Dedifferentiated amniotic fluid mesenchymal stem cell (primary cell): Measurements from ENCODE around the gene LIMS2.

Experiments used
- DNase-seq: peaks from one replicate; pipeline ENCODE4 v3.0.0-alpha.2; 2016; ENCODE audit errors: extremely low spot score

Gene LIMS2

DNA sequence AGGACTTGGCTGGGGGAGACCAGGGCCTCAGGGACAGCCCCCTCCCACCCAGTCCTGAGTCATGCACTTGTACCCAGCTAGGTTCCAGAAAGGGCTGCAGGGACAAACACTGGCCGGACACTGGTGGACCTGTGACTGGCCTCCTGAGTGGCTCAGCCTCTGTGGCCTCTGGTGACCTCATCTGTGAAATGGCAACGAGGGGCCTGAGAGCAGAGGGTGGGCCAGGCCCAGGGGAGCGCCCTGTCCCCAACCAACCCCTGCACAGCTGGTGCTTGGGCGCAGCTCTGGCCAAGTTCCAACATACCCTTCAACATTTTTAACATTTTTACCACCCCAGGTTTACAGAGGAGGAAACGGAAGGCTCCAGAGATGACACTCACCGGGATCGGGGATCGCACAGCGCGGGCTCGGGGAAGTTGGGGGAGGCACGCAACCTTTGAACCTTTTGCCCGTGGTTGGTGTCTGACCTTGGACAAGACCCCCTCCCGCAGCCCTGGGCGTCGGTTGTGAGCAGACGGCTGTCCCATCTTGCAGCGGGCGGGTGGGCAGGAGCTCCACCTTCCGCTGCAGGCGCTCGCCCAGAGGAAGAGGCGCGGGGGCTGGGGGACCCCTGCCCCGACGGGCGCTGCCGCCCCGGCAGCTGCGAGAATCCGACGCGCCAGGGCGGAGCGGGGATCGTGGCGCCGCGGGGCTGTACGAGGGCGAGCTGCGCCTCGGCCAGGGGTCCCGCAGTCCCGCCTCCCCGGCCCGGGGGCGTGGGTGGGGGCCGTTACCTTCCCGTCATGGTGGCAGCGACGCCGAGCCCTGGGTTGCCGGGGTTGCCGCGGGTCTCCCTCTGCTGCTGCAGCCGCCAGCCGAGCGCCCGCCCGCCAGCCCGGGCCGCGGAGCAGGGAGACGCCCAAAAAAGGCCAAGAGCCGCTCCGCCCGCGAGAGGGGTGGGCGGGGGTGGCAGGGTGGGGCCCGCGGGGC lies 805 bp downstream of the LIMS2 start:
- DNase-seq: no peak

- no peak for DNase-seq
These were observed 1.9 kb downstream of the LIMS2 start for GRCh38 chr2:127673291-127674069.

DNA sequence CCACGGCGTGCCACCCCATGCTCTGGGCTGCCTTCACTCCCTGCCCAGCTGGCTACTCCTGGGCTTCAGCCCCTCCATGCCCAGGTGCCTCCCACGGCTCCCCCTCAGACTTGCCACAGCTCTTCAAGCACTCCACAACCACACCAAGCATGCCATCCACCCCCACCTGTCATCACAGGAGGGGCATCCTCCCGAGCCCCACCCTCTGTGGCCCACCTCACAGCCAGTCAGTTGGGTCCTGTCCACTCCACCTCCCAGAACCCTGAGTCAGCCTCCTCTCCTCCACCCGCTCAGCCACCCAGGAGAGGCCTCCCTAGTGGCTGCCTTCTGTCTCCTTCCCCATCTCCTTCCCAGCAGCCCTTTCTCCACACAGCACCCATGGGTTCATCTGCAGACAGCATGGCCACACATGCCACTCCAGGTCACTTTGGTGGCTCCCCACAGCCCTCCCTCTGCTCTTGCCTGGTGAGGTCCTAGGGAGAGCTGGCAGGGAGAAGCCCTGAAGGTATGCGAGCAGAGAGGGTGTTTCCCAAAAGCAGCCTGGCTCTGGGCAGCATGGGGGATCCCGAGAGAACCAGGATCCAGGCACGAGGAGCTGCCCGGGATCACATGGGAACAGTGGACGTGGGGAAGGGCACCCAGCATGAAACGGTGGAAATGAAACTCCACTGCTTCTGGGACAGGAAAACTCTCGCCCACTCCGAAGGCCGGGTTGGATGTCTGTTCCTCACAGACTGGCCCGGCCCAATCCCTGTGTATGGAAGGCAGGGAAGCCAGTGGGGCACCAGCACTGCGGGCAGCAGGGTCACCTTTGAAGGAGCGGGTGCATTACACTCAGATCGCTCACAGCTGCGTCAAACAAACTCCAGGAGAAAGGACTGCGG lies 2.7 kb downstream of the LIMS2 start:
- DNase-seq: no peak

DNA sequence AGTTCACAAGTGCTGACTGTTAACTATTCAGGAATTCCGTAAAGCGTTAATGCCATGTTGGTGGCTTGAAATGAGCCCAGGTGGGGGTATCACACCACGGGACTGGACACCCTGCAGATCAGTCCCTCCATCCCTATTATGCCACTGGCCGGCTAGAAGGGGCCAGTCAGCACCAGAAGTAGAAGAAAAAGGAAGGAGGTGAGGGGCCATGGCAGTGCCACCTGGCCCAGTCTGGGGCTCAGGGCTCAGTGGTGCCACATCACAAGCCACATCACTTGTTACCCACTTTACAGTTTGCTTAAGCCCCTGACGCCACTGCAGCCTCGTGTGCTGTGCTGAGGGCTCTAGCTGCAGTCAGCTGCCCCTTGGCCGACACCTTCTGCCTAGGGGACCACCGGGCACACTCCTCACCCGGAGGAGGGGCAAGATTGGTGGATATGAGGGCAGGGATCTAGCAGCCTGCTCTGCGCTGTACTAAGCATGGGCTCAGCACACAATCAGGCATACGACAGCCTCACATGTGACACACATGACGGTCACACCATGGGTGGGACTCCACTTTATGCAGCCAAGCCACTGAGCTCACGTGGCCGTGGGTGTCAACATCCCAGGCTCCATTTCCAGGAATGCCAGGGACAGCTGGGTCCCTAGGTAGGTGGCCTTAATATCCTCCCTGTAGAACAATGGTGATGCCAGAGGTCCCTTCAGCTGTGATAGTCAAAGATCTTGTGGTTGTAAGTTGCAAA lies 3.6 kb downstream of the LIMS2 start:
- DNase-seq: no peak

DNA sequence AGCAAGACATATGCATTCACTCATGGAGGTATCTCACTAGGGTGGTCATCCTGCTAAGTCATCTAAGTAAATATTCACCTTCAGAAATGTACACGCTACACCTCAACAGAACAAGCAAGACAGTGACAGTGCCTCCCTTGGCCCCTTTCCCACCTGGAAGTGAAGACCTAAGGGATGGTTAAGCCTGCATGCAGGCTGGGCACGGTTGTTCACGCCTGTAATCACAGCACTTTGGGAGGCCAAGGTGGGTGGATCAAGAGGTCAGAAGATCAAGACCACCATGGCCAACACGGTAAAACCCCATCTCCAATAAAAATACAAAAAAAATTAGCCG lies 4.4 kb downstream of the LIMS2 start:
- DNase-seq: no peak

- DNase-seq: no peak
These were observed 5.0 kb downstream of the LIMS2 start for GRCh38 chr2:127670055-127670956.

DNA sequence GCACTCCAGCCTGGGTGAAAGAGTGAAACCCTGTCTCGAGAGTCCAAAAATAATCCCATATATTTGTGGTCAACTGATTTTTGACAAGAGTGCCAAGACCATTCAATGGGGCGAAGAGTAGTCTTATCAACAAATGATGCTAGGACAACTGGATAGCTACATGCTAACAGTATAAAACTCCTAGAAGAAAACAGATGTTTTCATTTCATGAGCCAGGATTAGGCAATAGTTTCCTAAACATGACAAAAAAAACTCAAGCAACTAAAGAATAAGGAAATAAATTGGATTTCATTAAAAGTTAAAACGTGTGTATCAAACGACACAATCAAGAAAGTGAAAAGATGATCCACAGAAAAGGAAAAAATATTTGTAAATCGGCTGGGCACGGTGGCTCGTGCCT lies 6.3 kb downstream of the LIMS2 start:
- DNase-seq: no peak

DNA sequence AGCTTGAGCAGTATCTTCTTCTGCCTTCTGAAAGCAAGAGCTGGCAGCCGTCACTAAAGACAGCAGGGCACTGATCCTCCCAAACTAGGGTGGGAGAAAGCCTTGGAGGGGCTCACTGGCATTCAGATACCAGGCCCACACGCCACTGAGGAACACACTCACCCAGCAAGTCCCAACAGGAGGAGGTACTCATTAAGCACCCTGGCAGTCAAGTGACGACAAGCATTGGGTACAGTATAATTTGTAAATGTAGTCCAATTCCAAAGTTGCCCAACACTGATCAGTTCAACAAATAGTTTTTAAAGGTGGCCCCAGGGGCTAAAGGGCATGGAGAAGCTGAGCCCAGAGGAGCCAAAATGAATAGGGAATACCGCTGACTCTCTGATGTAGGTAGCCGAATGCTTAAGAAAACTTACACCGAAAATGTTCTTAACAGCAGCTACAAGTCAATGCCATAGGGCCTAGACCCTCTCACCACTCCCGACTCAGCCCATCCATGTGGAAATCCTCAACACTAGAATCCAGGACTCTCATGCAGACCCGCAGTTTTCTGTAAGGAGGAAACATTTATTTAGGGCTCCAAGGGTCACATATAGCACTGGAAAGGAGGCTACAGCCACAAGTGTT lies 9.9 kb downstream of the LIMS2 start:
- DNase-seq: no peak

DNA sequence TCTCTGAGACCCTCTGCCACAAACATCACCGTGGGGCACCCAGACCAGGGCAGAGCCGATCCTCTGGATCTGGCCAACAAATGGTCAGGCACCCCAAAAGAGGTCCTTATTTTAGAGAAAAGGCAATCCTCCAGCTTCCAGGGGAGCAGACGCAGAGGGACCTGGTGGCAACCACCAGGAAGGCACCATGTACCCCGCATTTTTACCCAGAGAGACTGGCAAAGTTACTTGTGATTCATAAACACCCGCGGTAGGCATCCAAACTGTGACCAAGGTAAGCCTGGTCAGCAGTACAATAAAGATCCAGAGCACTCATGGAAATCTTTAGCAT lies 10.5 kb downstream of the LIMS2 start:
- no peak for DNase-seq

DNA sequence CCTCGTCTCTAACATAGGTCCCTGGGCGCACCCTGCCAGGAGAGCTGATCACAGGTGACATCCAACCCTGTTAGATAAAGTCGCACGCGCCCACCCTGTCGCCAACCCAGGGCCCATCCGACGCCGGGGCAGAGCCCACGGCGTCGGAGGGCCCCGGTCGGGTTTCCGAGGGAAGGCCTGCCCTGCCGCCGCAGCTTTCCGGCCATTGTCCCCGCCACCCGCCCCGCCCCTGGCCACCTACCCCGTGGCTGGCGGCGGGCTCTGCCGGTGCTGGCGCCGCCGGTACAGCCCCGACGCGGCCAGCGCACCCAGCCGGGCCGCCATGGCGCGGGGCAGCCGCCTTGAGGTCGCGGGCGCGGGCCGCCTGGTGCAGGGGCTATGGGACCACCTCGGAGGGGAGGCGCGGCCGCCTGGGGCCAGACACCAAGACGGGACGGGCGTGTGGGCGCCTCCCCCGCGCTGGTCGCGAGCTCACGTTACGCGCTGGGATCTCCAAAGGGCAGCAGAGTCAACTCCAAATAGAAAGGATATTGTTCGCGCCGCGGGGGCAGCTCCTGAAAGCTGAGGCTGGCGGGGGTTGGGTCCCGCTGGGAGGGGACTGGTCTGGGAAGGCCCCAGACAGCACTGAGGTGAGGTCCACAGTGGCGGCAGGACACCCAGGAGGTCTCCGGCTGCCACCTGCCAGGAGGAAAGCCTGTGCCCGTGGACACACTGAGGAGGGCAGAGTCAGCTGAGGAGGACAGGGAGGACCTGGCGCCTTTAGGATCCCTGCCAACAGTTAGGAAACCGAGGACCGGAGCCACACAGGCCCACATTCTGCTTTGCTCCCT lies 11.1 kb downstream of the LIMS2 start:
- DNase-seq: no peak

GRCh38 chr2:127663566-127664064 lies 11.7 kb downstream of the LIMS2 start:
- DNase-seq: no peak

GRCh38 chr2:127662937-127663565 lies 12.3 kb downstream of the LIMS2 start:
- DNase-seq: no peak

DNA sequence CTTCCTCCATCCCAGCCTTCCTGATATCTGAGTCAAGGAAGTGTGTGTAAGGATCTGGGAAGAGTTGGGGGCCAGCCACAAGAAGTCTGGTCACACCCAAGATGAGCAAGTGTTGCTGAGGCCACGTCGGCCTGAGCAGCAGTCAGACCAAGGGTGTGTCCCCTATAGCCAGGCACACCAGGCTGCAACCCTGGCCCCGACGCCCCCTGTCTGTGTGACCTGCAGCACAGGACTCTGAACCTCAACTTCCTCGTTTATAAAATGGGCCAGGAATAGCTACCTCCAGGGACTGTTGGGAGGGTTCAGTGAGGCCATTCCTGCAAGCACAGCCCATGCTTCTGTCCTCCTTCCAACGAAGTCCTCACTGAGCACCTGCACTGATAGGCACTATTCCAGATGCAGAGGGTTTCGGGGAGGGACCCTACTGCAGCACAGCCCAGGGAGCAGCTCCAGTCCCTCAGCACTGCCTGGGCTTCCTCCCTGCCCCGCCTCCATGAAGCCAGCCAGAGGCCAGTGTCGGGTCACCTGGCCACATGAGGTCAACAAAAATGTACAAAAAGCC lies 13.3 kb downstream of the LIMS2 start:
- DNase-seq: no peak

GRCh38 chr2:127661072-127661649 lies 14.2 kb downstream of the LIMS2 start:
- no peak for DNase-seq

- no peak for DNase-seq
These were observed 15.1 kb downstream of the LIMS2 start for GRCh38 chr2:127660291-127660578.

- no peak for DNase-seq
These were observed 15.7 kb downstream of the LIMS2 start for GRCh38 chr2:127659408-127660290.
